SU-DHL-6 (cell line): ENCODE results near the gene SNAP29.
"Not testable (repeated sequence)": the region's sequence is repeated elsewhere in the genome, so short reads cannot be mapped to it uniquely, and the experiment has no call there.

Source experiments
- CTCF ChIP-seq: fragments of 200-600 bp; sonication (generic); IDR thresholded peaks from one replicate; pipeline ENCODE4 v1.5.1; 2017; ENCODE audit warnings: antibody characterized with exemption, mild to moderate bottlenecking, low read length, moderate library complexity; ENCODE audit not compliant: insufficient read depth, poor library complexity, severe bottlenecking
- EZH2phosphoT487 ChIP-seq: fragments of 200-600 bp; sonication (generic), shearing (Covaris generic); conservative IDR thresholded peaks from 2 replicates; pipeline ENCODE4 v1.6.1; 2018; ENCODE audit warnings: mild to moderate bottlenecking, antibody characterized with exemption, low read length, moderate library complexity, mixed read lengths

- TF ChIP-seq CTCF, EZH2phosphoT487: not testable (repeated sequence)
Measured at GRCh38 chr22:20825216-20825615, 33.6 kb upstream of the SNAP29 start.
